GM19043 (cell line): ENCODE results near the gene NCEH1.
"Not testable (repeated sequence)": the region's sequence is repeated elsewhere in the genome, so short reads cannot be mapped to it uniquely, and the experiment has no call there.

ENCODE experiments used
- ATAC-seq: cut with Tn5 transposase; IDR thresholded peaks from one replicate; pipeline ENCODE4 v1.9.1; 2021; ENCODE audit warnings: low read depth; ENCODE audit not compliant: unreplicated experiment

Gene NCEH1

GRCh38 chr3:172680684-172681083 is 30.2 kb downstream of the NCEH1 start:
- no peak for ATAC-seq

DNA sequence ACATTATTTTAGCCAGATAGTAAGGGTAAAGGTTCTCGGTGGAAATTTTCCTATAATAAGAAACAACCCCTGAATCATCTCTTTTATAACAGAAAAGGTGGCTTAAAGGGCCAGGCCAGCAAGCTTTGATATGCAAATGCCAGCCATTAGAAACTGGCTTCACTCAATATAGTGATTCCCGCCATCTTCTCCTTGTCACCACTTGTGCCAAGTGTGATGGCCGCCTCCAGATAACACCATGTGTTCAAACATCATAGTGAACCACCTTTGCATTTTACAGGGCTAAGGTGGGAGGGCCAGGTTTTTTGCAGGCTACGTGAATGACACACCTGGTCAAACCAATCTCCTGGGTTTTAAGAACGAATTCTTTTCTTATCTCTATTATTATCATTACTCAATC is 31.3 kb downstream of the NCEH1 start:
- no peak for ATAC-seq

- ATAC-seq, result no peak
These were observed 32.8 kb downstream of the NCEH1 start for GRCh38 chr3:172678068-172678467.

DNA sequence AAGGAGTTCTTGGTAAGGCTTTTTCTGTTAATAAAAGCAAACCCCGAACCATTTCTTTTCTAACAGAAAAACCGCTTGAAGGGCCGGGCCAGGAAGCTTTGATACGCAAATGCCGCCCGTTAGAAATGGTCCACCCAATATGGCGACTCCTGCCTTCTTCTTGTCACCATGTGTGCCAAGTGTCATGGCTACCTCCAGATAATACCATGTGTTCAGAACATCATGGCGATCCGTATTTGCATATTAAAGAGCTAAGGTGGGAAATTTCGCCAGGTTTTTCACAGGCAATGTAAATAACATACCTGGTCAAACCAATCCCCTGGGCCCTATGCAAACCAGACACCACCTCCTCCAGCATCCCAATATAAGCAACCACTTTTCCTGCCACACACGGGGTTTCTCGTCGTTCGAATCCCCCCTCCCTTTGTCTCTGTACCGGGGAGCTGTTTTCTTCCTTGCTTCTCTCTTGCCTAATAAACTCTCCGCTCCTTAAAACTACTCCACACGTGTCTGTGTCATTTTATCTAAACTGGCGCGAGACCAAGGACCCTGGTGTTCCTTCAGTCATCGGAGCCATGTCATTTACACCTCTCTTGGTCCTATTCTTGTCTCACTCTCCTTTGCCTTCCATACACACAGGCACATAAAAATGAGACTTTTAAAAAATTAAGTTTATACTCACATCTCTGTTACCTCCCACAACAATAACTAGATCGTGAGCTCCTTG is 34.5 kb downstream of the NCEH1 start:
- ATAC-seq, result no peak

DNA sequence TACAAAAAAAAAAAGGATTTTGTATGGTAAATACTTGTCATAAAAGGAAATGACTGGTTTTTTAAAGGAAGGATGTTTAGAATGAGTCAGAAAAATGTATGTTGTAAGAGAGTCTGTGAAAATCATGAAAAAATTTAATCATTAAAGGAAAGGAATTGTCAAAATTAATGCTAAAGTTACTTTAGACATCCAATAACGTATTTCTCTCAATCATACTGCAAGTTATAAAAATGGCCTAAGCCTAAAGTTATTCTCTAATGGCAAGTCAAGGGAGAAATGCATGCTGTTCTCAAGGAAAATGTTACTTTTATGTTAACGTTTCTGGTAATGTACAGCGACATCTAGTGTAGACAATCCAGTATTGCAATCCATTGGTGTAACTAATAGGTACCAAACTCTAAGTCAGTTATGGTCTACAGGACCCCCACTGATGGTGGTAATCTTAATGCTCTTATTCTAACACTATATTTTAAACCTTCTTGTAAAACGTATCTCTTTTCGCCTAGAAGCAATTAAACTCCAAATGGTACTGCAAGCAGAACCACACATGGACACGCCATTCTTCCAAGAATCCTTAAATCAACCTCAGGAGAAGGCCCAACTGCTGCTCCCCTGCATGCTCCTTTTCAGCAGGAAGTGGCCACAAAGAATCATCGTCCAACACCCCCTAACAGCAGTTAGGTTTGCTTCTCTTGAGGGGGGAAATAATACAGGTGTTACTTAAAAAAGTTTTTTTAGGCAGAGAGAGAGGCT is 35.2 kb downstream of the NCEH1 start:
- ATAC-seq, result no peak

- ATAC-seq, result no peak
These were observed 37.6 kb downstream of the NCEH1 start for GRCh38 chr3:172673210-172673679.

GRCh38 chr3:172669021-172669420 is 41.8 kb downstream of the NCEH1 start:
- no peak for ATAC-seq

GRCh38 chr3:172666873-172667694 is 43.8 kb downstream of the NCEH1 start:
- peak; percentile 98 for ATAC-seq

DNA sequence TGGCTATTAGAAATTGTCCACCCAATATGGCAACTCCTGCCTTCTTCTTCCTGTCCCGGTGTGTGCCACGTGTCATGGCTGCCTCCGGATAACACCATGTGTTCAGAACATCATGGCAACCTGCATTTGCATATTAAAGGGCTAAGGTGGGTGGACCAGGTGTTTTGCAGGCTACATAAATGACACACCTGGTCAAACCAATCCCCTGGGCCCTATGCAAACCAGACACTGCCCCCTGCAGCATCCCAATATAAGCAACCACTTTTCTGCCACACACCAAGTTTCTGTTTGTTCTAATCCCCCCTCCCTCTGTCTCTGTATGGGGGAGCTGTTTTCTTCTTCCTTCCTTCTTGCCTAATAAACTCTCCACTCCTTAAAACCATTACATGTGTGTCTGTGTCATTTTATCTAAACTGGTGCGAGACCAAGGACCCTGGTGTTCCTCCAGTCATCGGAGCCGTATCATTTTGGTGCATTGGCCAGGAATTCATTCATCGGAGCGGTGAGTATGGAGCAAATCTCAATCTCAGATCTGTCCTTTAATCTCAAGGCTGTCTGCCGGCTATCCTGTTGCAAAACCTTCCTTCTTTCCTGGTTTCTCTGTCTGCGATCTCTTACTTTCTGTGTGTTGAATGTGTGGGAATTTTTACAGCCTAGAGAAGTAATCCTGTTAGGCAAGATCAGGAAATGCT is 44.5 kb downstream of the NCEH1 start:
- no peak for ATAC-seq

GRCh38 chr3:172665510-172665909 is 45.4 kb downstream of the NCEH1 start:
- not testable (repeated sequence) for ATAC-seq

GRCh38 chr3:172660421-172660820 is 50.4 kb downstream of the NCEH1 start:
- not testable (repeated sequence) for ATAC-seq

- no peak for ATAC-seq
These were observed 51.4 kb downstream of the NCEH1 start for GRCh38 chr3:172659246-172660002.

DNA sequence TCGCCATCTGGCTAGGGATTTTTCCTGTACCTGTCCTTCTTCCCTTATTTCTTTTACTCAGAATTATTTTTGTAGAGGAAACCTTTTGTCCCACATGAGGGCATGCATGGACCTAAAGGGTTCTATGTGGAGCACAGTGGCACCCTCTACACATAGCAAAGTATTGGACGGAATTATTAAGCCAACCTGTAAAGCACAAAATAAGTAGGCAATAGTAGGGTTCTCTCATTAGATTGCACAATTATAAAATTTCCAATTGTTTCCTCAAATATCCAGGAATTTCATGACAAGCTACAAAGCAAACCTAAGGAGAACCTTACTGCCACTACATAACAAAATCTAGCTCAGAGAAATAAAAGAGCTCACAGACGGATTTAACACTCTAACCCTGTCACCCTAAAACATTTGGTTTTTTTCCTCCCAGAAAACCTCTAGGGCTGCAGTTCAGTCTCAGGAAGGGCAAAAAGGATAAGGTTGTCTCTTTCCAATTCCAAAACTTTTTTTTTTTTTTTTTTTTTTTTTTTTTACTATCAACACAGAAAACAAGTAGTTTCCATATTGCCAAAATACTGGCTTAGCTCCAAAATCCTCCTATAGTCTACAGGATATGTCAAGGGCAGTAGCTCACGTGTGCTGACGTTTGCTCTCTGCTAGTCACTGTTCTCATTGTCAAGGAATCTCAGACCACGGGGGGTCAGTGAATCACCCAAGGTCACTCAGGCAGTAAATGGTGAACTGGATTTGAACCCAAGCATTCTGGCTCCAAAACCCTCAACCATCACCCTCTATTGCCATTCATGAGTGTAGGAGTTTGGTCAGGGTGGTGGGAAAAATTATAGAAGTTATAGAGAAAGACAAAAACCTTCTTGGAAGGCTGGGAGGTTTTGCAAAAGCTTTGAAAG is 52.3 kb downstream of the NCEH1 start:
- no peak for ATAC-seq

GRCh38 chr3:172656602-172657001 is 54.3 kb downstream of the NCEH1 start:
- no peak for ATAC-seq

- ATAC-seq, result no peak
These were observed 55.5 kb downstream of the NCEH1 start for GRCh38 chr3:172655388-172655787.

DNA sequence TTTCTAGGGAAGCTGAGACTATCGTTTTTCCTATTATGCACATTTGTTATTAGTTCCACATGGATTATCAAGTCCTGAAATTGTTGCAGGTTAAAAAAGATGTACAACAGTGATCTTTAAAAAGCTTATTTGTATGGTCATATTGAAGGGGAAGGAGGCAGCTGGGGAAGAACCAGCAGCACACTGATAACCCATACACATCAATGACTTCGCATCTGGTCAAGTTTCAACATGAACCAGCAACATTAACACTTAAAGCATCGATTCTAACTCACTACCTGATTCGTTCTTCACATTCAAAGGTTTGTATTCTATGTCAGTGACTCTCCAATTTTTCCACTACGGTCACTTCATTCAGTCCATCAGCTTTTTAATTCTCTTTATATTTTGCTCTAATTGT is 56.4 kb downstream of the NCEH1 start:
- ATAC-seq, result no peak

DNA sequence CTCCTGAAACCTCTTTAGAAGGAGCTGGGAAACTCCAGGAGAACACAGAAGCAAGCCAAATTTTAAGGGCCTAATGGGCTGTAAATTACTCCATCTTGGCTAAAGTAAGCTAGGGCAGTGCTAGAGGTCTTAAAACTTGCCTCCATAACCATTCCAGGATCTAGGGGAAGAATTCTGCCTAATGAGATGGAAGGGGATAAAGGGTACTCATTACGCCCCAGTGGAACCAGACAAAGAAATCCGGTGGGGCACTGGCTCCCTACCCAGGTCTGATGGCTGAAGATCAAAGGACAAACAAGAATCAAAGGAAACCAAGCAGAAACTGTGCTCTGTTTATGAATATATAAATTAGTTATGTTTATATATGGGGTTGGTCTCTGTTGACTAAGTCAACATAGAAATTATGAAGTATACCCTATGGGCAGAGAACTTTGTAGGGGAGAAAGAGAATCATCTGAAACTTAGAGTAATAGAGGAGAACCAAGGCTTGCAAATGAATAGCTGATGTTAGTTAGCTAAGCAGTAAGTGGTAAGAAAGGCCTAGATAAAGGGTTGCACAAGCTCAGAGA is 57.8 kb downstream of the NCEH1 start:
- no peak for ATAC-seq

DNA sequence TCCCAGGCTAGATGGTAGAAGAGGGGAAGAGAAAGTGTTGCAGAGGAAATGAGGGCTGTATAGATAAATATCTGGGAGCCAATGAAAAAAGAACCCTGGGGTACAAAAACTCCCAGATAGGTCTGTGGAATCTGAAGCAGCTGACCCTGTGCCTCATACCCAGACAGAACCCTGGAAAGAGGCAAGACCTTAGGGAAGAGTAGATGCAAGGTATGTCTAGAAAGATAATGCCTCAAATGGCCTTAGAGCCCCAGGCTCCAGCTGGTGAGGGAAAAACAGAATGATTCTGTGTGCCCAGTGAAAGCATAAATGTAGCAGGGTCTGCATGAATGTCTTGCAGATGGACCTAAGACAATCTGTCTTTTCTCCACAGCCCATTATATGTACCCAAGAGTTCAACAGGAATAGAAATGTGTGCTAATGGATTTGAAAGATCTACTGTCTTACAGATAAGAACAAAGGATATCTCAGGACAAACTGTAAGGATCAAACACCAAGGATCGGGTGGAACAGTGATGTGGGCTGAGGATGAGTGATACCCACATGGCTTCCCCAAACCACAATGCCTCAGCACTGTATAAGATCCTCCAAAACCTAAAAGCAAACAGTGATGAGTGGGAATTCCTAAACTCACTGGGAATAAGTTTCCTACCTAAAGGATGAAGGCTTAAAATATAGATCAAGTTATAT is 58.8 kb downstream of the NCEH1 start:
- no peak for ATAC-seq
